HEK293 (cell line): ENCODE data around the gene FXYD5.

Experiments
- BCL11A ChIP-seq: fragments of 450-650 bp; formaldehyde crosslinking; IDR thresholded peaks from 2 replicates; pipeline ENCODE4 v1.5.1; 2016; ENCODE audit warnings: low read depth, missing biosample characterization, missing genetic modification characterization
- HOXA7 ChIP-seq: sonication (generic); formaldehyde crosslinking; IDR thresholded peaks from 2 replicates; pipeline ENCODE4 v1.8.1; 2022; ENCODE audit warnings: missing genetic modification reagents, borderline replicate concordance
- ZBTB10 ChIP-seq: fragments of 450-650 bp; formaldehyde crosslinking; IDR thresholded peaks from 2 replicates; pipeline ENCODE4 v1.5.1; 2016; ENCODE audit warnings: missing biosample characterization, missing genetic modification characterization
- ZNF140 ChIP-seq: fragments of 450-650 bp; formaldehyde crosslinking; IDR thresholded peaks from 2 replicates; pipeline ENCODE4 v1.5.1; 2016; ENCODE audit warnings: missing biosample characterization, missing genetic modification characterization
- ZNF335 ChIP-seq: fragments of 450-650 bp; formaldehyde crosslinking; conservative IDR thresholded peaks from 2 replicates; pipeline ENCODE4 v1.5.1; 2016; ENCODE audit warnings: missing biosample characterization, missing genetic modification characterization
- ZNF530 ChIP-seq: fragments of 450-650 bp; formaldehyde crosslinking; IDR thresholded peaks from 2 replicates; pipeline ENCODE4 v1.5.1; 2016; ENCODE audit warnings: low read depth, missing biosample characterization, missing genetic modification characterization
- ZNF660 ChIP-seq: fragments of 450-650 bp; IDR thresholded peaks from 2 replicates; pipeline ENCODE4 v1.5.1; 2018; ENCODE audit warnings: missing biosample characterization, mild to moderate bottlenecking, missing genetic modification characterization
- ZNF777 ChIP-seq: fragments of 450-650 bp; formaldehyde crosslinking; IDR thresholded peaks from 2 replicates; pipeline ENCODE4 v1.5.1; 2017; ENCODE audit warnings: missing biosample characterization, missing genetic modification characterization, borderline replicate concordance
- ZNF830 ChIP-seq: fragments of 450-650 bp; IDR thresholded peaks from 2 replicates; pipeline ENCODE4 v1.5.0; 2018; ENCODE audit warnings: missing biosample characterization, missing genetic modification characterization, low read depth, mild to moderate bottlenecking, moderate library complexity
- ZSCAN30 ChIP-seq: fragments of 450-650 bp; IDR thresholded peaks from 2 replicates; pipeline ENCODE4 v1.5.1; 2018; ENCODE audit warnings: missing biosample characterization, mild to moderate bottlenecking, missing genetic modification characterization, moderate library complexity
- ZSCAN4 ChIP-seq: fragments of 450-650 bp; formaldehyde crosslinking; IDR thresholded peaks from 2 replicates; pipeline ENCODE4 v1.5.1; 2017; ENCODE audit warnings: missing biosample characterization, missing genetic modification characterization
- TF ChIP-seq, protein P1 (sequence below): fragments of 450-650 bp; formaldehyde crosslinking; IDR thresholded peaks from 2 replicates; pipeline ENCODE4 v1.5.1; 2016; ENCODE audit warnings: missing biosample characterization, missing genetic modification characterization
- TF ChIP-seq, protein P2 (sequence below): fragments of 450-650 bp; formaldehyde crosslinking; IDR thresholded peaks from 2 replicates; pipeline ENCODE4 v1.5.1; 2016; ENCODE audit warnings: missing biosample characterization, missing genetic modification characterization, borderline replicate concordance
- TF ChIP-seq, protein P3 (sequence below): fragments of 450-650 bp; formaldehyde crosslinking; conservative IDR thresholded peaks from 2 replicates; pipeline ENCODE4 v1.5.1; 2016; ENCODE audit warnings: low read depth, missing biosample characterization, missing genetic modification characterization

DNA sequence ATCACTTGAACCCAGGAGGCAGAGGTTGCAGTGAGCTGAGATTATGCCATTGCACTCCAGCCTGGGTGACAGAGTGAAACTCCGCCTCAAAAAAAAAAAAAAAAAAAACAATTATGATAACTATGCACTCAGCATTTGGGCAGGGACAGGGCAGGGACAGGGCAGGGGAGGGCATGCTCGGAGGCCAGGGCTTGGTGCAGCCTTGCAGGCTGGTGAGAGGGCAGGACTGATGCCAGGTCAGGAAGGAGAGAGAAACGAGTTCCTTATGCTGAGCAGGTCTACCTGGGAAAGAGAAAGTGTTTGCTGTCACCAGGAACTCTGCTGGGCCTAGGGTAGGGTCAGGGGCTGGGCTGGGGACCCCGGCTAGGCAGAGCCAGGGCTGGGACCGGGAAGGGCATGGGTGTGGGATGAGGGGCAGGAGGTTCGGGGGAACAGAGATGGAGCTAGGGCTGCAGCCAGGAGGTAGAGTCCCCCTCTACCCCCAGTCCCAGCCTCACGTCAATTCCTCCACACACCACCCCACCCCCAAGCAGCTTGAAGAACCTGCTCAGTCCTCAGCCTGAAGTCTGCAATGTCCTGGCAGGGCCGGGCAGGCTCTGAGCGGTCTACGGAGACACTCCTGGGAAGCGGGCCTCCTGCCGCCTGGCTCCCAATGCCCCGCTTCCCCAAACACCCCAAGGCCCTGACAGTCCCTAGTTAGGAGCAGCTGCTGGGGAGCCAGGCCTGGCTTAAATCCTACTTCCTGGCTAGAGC lies 36.1 kb upstream of the FXYD5 start:
- TF ChIP-seq ZSCAN30 (no peak), ZNF777 (tag by site-specific recombination) (no peak), HOXA7 (CRISPR knock-in tag) (no peak), ZNF660 (tag by site-specific recombination) (no peak), ZNF140 (tag by site-specific recombination) (no peak), ZNF830 (tag by site-specific recombination) (no peak), ZNF530 (tag by site-specific recombination) (no peak), BCL11A (tag by site-specific recombination) (no peak), ZSCAN4 (tag by site-specific recombination) (no peak), ZNF335 (tag by site-specific recombination) (no peak), ZBTB10 (tag by site-specific recombination) (no peak)
- TF ChIP-seq, protein P1, sequence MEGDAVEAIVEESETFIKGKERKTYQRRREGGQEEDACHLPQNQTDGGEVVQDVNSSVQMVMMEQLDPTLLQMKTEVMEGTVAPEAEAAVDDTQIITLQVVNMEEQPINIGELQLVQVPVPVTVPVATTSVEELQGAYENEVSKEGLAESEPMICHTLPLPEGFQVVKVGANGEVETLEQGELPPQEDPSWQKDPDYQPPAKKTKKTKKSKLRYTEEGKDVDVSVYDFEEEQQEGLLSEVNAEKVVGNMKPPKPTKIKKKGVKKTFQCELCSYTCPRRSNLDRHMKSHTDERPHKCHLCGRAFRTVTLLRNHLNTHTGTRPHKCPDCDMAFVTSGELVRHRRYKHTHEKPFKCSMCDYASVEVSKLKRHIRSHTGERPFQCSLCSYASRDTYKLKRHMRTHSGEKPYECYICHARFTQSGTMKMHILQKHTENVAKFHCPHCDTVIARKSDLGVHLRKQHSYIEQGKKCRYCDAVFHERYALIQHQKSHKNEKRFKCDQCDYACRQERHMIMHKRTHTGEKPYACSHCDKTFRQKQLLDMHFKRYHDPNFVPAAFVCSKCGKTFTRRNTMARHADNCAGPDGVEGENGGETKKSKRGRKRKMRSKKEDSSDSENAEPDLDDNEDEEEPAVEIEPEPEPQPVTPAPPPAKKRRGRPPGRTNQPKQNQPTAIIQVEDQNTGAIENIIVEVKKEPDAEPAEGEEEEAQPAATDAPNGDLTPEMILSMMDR, result no peak
- TF ChIP-seq, protein P2, sequence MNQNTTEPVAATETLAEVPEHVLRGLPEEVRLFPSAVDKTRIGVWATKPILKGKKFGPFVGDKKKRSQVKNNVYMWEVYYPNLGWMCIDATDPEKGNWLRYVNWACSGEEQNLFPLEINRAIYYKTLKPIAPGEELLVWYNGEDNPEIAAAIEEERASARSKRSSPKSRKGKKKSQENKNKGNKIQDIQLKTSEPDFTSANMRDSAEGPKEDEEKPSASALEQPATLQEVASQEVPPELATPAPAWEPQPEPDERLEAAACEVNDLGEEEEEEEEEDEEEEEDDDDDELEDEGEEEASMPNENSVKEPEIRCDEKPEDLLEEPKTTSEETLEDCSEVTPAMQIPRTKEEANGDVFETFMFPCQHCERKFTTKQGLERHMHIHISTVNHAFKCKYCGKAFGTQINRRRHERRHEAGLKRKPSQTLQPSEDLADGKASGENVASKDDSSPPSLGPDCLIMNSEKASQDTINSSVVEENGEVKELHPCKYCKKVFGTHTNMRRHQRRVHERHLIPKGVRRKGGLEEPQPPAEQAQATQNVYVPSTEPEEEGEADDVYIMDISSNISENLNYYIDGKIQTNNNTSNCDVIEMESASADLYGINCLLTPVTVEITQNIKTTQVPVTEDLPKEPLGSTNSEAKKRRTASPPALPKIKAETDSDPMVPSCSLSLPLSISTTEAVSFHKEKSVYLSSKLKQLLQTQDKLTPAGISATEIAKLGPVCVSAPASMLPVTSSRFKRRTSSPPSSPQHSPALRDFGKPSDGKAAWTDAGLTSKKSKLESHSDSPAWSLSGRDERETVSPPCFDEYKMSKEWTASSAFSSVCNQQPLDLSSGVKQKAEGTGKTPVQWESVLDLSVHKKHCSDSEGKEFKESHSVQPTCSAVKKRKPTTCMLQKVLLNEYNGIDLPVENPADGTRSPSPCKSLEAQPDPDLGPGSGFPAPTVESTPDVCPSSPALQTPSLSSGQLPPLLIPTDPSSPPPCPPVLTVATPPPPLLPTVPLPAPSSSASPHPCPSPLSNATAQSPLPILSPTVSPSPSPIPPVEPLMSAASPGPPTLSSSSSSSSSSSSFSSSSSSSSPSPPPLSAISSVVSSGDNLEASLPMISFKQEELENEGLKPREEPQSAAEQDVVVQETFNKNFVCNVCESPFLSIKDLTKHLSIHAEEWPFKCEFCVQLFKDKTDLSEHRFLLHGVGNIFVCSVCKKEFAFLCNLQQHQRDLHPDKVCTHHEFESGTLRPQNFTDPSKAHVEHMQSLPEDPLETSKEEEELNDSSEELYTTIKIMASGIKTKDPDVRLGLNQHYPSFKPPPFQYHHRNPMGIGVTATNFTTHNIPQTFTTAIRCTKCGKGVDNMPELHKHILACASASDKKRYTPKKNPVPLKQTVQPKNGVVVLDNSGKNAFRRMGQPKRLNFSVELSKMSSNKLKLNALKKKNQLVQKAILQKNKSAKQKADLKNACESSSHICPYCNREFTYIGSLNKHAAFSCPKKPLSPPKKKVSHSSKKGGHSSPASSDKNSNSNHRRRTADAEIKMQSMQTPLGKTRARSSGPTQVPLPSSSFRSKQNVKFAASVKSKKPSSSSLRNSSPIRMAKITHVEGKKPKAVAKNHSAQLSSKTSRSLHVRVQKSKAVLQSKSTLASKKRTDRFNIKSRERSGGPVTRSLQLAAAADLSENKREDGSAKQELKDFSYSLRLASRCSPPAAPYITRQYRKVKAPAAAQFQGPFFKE (tag by site-specific recombination), result no peak
- TF ChIP-seq, protein P3, sequence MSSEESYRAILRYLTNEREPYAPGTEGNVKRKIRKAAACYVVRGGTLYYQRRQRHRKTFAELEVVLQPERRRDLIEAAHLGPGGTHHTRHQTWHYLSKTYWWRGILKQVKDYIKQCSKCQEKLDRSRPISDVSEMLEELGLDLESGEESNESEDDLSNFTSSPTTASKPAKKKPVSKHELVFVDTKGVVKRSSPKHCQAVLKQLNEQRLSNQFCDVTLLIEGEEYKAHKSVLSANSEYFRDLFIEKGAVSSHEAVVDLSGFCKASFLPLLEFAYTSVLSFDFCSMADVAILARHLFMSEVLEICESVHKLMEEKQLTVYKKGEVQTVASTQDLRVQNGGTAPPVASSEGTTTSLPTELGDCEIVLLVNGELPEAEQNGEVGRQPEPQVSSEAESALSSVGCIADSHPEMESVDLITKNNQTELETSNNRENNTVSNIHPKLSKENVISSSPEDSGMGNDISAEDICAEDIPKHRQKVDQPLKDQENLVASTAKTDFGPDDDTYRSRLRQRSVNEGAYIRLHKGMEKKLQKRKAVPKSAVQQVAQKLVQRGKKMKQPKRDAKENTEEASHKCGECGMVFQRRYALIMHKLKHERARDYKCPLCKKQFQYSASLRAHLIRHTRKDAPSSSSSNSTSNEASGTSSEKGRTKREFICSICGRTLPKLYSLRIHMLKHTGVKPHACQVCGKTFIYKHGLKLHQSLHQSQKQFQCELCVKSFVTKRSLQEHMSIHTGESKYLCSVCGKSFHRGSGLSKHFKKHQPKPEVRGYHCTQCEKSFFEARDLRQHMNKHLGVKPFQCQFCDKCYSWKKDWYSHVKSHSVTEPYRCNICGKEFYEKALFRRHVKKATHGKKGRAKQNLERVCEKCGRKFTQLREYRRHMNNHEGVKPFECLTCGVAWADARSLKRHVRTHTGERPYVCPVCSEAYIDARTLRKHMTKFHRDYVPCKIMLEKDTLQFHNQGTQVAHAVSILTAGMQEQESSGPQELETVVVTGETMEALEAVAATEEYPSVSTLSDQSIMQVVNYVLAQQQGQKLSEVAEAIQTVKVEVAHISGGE (tag by site-specific recombination), result no peak
